Measurements from ENCODE around the gene ZNF646.

ZNF646 gene

DNA sequence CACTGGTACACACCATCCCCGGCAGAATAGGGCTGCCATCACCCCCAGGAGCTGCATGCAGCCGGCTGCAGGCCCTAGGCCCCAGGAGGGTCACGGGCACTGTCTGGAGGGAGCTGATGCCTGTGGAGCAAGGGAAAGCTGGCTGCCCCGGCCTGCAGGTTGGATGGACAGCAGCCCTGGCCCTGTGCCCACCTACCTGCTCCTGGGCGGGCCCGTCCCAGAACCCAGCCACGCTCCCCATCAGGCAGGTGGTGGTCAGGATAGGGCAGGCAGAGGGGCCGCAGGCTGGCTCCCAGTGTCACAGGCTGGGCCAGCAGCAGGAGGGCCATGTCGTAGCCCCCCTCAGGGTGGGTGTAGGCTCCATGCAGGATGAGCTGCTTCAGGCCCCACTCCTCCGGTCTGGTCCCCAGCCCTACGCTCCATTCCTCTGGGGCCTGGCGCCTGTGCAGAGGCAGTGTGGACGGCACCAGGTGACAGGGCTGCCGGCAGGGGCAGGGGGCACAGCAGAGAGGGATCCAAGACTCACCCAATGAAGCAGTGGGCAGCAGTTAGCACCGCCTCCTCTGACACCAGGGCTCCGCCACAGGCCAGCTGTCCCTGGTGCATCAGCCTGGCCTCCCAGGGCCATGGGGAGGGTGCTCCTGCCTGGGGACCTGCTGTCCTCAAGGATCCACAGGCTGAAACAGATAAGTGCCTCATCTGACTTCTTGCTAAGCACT, 10.5 kb downstream of the ZNF646 start:
- no peak overlapping the region for H3K9ac ChIP-seq
- H3K4me3 ChIP-seq: no peak overlapping the region
- no peaks in the 10 kb centered on the region for H3K27me3 ChIP-seq
- peaks cover 94% of the 10 kb centered on the region for H4K20me1 ChIP-seq
- peak overlapping the region; percentile 22; the same call in 1 of the 2 replicates for H3K27ac ChIP-seq
- TF ChIP-seq Cebpa-rat (IDR thresholded peaks at IDR 0.05): no peak
- H3K36me3 ChIP-seq: peaks cover 100% of the 10 kb centered on the region
- H3K9me3 ChIP-seq: no peaks in the 10 kb centered on the region
- H3K4me2 ChIP-seq: no peak overlapping the region
- H3K4me1 ChIP-seq: no peaks in the 10 kb centered on the region

- H3K27me3 ChIP-seq: no peaks in the 10 kb centered on the region
- no peaks in the 10 kb centered on the region for H3K9me3 ChIP-seq
- H3K27ac ChIP-seq: no peak overlapping the region
- TF ChIP-seq Cebpa-rat (IDR thresholded peaks at IDR 0.05): no peak
- H3K4me3 ChIP-seq: no peak overlapping the region
- H3K9ac ChIP-seq: no peak overlapping the region
- peaks cover 88% of the 10 kb centered on the region for H4K20me1 ChIP-seq
- no peaks in the 10 kb centered on the region for H3K4me1 ChIP-seq
- H3K4me2 ChIP-seq: no peak overlapping the region
- peaks cover 100% of the 10 kb centered on the region for H3K36me3 ChIP-seq
Measured at GRCh38 chr16:31085411-31085810, 11.2 kb downstream of the ZNF646 start.

GRCh38 chr16:31085873-31086628, 11.8 kb downstream of the ZNF646 start:
- no peaks in the 10 kb centered on the region for H3K27me3 ChIP-seq
- H4K20me1 ChIP-seq: peaks cover 88% of the 10 kb centered on the region
- H3K9ac ChIP-seq: no peak overlapping the region
- H3K36me3 ChIP-seq: peaks cover 100% of the 10 kb centered on the region
- no peaks in the 10 kb centered on the region for H3K9me3 ChIP-seq
- no peak overlapping the region for H3K4me3 ChIP-seq
- TF ChIP-seq Cebpa-rat (IDR thresholded peaks at IDR 0.05): no peak
- H3K27ac ChIP-seq: no peak overlapping the region
- H3K4me1 ChIP-seq: no peaks in the 10 kb centered on the region
- no peak overlapping the region for H3K4me2 ChIP-seq

DNA sequence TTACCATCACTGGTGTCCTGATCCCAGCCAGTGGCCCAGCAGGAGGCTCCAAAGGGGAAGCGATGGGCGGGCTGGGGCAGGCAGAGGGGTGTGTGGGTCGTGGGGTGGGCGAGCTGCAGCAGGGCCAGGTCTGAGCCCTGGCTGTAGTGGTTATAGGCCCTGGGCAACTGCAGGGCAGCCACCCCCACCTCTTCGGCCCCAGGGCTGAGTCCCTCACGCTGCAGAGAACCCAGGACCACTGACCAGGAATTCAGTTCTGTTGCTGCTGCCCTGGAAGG, 12.3 kb downstream of the ZNF646 start:
- peaks cover 100% of the 10 kb centered on the region for H3K36me3 ChIP-seq

DNA sequence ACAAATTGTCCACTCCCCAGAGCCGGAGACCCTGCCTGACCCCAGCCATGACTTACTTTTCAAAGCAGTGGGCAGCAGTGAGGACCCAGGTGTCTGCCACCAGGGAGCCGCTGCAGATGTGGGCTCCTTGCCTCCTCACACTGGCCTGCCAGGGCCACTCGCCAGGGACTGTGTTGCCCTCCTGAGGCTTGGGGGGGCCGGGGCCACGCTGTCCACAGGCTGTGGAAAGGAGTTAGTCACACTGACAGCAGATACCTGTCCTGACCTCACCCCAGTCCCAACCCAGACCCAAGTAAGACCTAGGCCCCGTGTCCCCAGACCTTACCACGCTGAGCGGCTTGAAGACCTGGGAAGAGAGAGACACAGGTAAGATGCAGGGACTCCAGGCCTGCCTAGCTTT, 13.3 kb downstream of the ZNF646 start:
- no peak overlapping the region for H3K27ac ChIP-seq
- no peak overlapping the region for H3K4me2 ChIP-seq
- H3K36me3 ChIP-seq: peaks cover 98% of the 10 kb centered on the region
- peaks cover 82% of the 10 kb centered on the region for H4K20me1 ChIP-seq
- no peaks in the 10 kb centered on the region for H3K27me3 ChIP-seq
- H3K4me1 ChIP-seq: peaks cover under 1% of the 10 kb centered on the region; the same call in 1 of the 2 replicates
- no peak for TF ChIP-seq Cebpa-rat (IDR thresholded peaks at IDR 0.05)
- H3K4me3 ChIP-seq: no peak overlapping the region
- no peaks in the 10 kb centered on the region for H3K9me3 ChIP-seq
- no peak overlapping the region for H3K9ac ChIP-seq

More for the DNA sequence above, 12.3 kb downstream of the ZNF646 start:
- Histone ChIP-seq H3K27ac (no peak overlapping the region), H3K4me1 (no peaks in the 10 kb centered on the region), H4K20me1 (peaks cover 87% of the 10 kb centered on the region), H3K9me3 (no peaks in the 10 kb centered on the region), H3K4me2 (no peak overlapping the region), H3K9ac (no peak overlapping the region), H3K27me3 (no peaks in the 10 kb centered on the region), H3K4me3 (no peak overlapping the region)
- no peak for TF ChIP-seq Cebpa-rat (IDR thresholded peaks at IDR 0.05)

DNA sequence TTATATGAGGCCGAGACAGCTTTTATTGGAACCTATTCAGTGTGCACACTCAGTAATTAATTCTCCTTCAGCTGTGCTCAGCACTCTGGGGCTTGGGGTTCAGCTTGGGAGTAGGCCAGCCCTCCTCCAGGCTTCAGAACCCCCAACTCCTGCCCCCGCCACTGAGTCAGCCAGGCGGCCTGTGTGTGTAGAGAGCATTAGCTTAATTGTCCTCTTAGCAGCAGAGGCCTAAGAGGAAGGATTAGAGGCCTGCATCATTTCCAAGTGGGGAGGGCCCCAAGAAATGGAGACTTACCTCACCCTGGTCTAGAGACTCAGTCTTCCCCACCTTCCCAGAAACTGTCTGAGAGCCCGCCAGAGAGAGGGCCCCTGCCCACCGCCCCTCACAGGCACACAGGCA, 13.7 kb downstream of the ZNF646 start:
- no peaks in the 10 kb centered on the region for H3K9me3 ChIP-seq
- H3K4me3 ChIP-seq: no peak overlapping the region
- H3K9ac ChIP-seq: no peak overlapping the region
- H3K36me3 ChIP-seq: peaks cover 96% of the 10 kb centered on the region
- no peaks in the 10 kb centered on the region for H3K27me3 ChIP-seq
- no peak for TF ChIP-seq Cebpa-rat (IDR thresholded peaks at IDR 0.05)
- H3K4me1 ChIP-seq: peaks cover 6% of the 10 kb centered on the region; the same call in 1 of the 2 replicates
- no peak overlapping the region for H3K27ac ChIP-seq
- H3K4me2 ChIP-seq: no peak overlapping the region
- peaks cover 82% of the 10 kb centered on the region for H4K20me1 ChIP-seq

DNA sequence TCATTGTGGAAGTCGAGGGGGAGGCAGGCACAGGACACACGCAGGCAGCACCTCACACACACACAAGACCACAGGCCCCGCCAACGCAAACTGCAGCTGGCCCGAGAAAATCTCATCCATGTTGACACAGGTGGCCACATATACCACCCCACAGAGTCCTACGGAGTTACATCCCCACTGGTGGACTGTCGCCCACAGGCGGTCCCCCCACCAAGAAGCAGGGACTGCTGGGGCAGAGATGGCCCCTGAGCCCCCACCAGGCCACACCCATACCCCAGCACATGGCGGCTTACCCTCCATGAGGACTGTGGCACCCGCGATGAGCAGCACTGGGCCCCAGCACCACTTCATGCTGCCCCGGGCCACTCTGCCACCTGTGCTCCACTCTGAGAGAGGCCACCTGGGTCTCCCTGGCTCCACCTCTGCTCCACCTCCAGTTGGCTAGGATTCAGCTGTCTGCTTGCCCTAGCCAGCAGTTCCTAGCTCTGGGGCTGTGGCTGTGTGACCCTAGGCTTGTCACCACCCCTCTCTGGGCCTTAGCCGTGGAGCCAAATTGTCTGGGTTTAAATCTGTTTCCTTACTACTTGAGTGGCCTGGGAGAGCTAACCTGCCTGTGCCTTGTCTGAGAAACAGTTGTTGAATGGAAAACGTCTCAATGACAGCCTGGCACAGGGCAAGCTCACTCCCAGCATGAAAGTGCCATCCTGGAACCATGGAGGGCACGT, 14.4 kb downstream of the ZNF646 start, which contains the start of gene PRSS53:
TSS of gene PRSS53 (minus strand) at position 485 of the 725 bp plus-strand sequence. CDS start at position 351, 134 bp downstream.
- Histone ChIP-seq H3K27ac (no peak within 1 kb of the TSS), H3K4me3 (no peak within 1 kb of the TSS), H3K4me1 (peaks cover 11% of the 10 kb centered on the region), H3K9me3 (no peaks in the 10 kb centered on the region), H4K20me1 (peaks cover 76% of the 10 kb centered on the region), H3K36me3 (peaks cover 89% of the 10 kb centered on the region), H3K4me2 (no peak within 1 kb of the TSS), H3K27me3 (no peaks in the 10 kb centered on the region), H3K9ac (no peak within 1 kb of the TSS)
- no peak for TF ChIP-seq Cebpa-rat (IDR thresholded peaks at IDR 0.05)

DNA sequence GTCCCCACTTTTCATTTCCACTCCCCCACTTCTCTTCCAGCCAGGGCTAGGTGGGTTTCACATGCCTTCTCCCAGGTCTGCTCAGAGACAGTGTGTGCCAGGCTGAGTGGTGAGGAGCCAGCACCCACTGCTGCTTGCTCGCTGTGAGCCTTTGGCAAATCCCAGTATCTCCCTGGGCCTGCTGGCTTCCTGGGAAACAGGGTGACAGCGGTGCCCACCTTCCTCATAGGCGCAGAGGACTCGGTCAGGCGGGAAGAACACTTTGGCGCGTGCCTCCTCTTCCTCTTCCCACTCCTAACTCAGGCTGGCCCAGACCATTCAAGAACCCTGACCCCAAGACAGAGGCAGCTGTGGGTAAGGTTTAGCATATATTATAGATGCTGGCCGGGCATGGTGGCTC, 15.0 kb downstream of the ZNF646 start:
- no peaks in the 10 kb centered on the region for H3K27me3 ChIP-seq
- H3K36me3 ChIP-seq: peaks cover 84% of the 10 kb centered on the region
- no peak overlapping the region for H3K27ac ChIP-seq

DNA sequence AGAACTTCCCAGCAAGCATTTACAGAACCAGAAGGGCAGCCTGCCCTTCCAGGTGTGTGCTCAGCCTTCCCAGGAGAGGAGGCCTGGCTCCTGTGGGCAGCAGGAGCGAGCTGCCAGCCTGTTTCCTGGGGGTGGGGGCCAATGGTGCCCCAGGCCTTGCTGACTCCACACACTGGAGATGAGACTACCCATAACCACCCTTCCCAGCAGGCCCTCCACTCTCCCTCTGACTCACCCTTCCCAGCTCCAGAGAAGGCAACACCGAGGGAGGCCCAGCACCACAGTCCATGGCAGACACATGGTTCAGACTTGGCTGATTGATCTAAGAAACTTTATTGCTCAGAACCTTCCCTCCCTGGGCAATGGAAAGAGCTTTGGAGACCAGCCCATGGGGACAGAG, 16.3 kb downstream of the ZNF646 start:
- TF ChIP-seq Cebpa-rat (IDR thresholded peaks at IDR 0.05): no peak
- Histone ChIP-seq H3K4me3 (no peak overlapping the region), H3K36me3 (peaks cover 70% of the 10 kb centered on the region), H3K27me3 (no peaks in the 10 kb centered on the region), H4K20me1 (peaks cover 58% of the 10 kb centered on the region), H3K27ac (no peak overlapping the region), H3K9me3 (no peaks in the 10 kb centered on the region), H3K9ac (no peak overlapping the region), H3K4me2 (no peak overlapping the region), H3K4me1 (peaks cover 21% of the 10 kb centered on the region)

More for the DNA sequence above, 15.0 kb downstream of the ZNF646 start:
- Histone ChIP-seq H3K4me2 (no peak overlapping the region), H3K4me1 (peaks cover 15% of the 10 kb centered on the region), H3K4me3 (no peak overlapping the region), H3K9ac (no peak overlapping the region), H3K9me3 (no peaks in the 10 kb centered on the region), H4K20me1 (peaks cover 72% of the 10 kb centered on the region)
- no peak for TF ChIP-seq Cebpa-rat (IDR thresholded peaks at IDR 0.05)

DNA sequence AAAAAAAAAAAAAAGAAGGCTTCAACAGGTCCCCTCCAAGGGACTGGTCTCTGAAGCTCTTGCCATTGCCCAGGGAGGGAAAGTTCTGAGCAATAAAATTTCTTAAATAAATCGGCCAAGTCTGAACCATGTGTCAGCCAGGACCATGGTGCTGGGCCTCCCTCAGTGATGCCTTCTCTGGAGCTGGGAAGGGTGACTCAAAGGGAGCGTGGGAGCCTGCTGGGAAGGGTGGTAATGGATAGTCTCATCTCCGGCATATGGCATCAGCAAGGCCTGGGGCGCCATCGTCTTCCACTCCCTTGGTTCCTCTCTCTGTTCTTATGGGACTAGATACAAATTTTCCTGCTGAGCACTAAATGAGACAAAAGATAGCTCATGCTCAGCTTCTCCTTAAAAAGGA, 18.1 kb downstream of the ZNF646 start:
- no peak overlapping the region; the same call in 1 of the 2 replicates for H3K4me2 ChIP-seq
- peaks cover 40% of the 10 kb centered on the region for H4K20me1 ChIP-seq
- H3K27me3 ChIP-seq: no peaks in the 10 kb centered on the region
- no peak for TF ChIP-seq Cebpa-rat (IDR thresholded peaks at IDR 0.05)
- no peak overlapping the region for H3K4me3 ChIP-seq
- no peak overlapping the region for H3K9ac ChIP-seq
- peaks cover 52% of the 10 kb centered on the region for H3K36me3 ChIP-seq
- H3K4me1 ChIP-seq: peaks cover 30% of the 10 kb centered on the region
- no peaks in the 10 kb centered on the region for H3K9me3 ChIP-seq
- H3K27ac ChIP-seq: no peak overlapping the region
